Hepatocyte (in vitro differentiated cells): ENCODE data around the gene IKZF3. TPM values are rescaled to one million over a fixed set of nuclear protein-coding genes. Genes with fewer than 3 reads are reported as not detected.
"Not testable (repeated sequence)": the region's sequence is repeated elsewhere in the genome, so short reads cannot be mapped to it uniquely, and the experiment has no call there.

Experiments
- DNase-seq: peaks from one replicate; pipeline ENCODE4 v3.0.0-alpha.2; 2016; ENCODE audit warnings: low spot score
- H2AFZ ChIP-seq: fragments of 200-600 bp; sonication (generic); 2 replicates; pipeline ENCODE4 v1.6.0; 2016; ENCODE audit warnings: antibody characterized with exemption, mild to moderate bottlenecking
- H3K27ac ChIP-seq: fragments of 200-600 bp; sonication (generic); 2 replicates; pipeline ENCODE4 v1.5.1; 2016; ENCODE audit warnings: mild to moderate bottlenecking
- H3K27me3 ChIP-seq: fragments of 200-600 bp; sonication (generic); 2 replicates; pipeline ENCODE4 v1.6.1; 2016
- H3K36me3 ChIP-seq: fragments of 200-600 bp; sonication (generic); replicated peaks from 2 replicates; pipeline ENCODE4 v1.5.1; 2016; ENCODE audit warnings: low read depth; ENCODE audit not compliant: insufficient read depth
- H3K4me1 ChIP-seq: fragments of 200-600 bp; sonication (generic); 2 replicates; pipeline ENCODE4 v1.5.1; 2016; ENCODE audit warnings: mild to moderate bottlenecking, moderate library complexity; ENCODE audit not compliant: insufficient read depth
- H3K4me2 ChIP-seq: fragments of 200-600 bp; sonication (generic); 2 replicates; pipeline ENCODE4 v1.6.0; 2016
- H3K4me3 ChIP-seq: fragments of 200-600 bp; sonication (generic); 2 replicates; pipeline ENCODE4 v1.5.1; 2016; ENCODE audit warnings: mild to moderate bottlenecking
- H3K79me2 ChIP-seq: fragments of 200-600 bp; sonication (generic); 2 replicates; pipeline ENCODE4 v1.6.0; 2017; ENCODE audit warnings: mild to moderate bottlenecking
- H3K9me2 ChIP-seq: fragments of 200-600 bp; sonication (generic); replicated peaks from 2 replicates; pipeline ENCODE4 v1.6.0; 2017; ENCODE audit warnings: mild to moderate bottlenecking; ENCODE audit not compliant: insufficient read depth
- H3K9me3 ChIP-seq: fragments of 200-600 bp; sonication (generic); 2 replicates; pipeline ENCODE4 v1.5.1; 2016; ENCODE audit warnings: low read depth, mild to moderate bottlenecking
- H4K20me1 ChIP-seq: fragments of 200-600 bp; sonication (generic); 2 replicates; pipeline ENCODE4 v1.6.0; 2016; ENCODE audit warnings: mild to moderate bottlenecking; ENCODE audit not compliant: insufficient read depth, poor library complexity, severe bottlenecking
- CTCF ChIP-seq: fragments of 200-600 bp; sonication (generic); IDR thresholded peaks from 2 replicates; pipeline ENCODE4 v1.5.1; 2016; ENCODE audit warnings: antibody characterized with exemption, mild to moderate bottlenecking; ENCODE audit not compliant: poor library complexity
- EZH2 ChIP-seq: fragments of 200-600 bp; sonication (generic); IDR thresholded peaks from 2 replicates; pipeline ENCODE4 v1.6.1; 2016; ENCODE audit warnings: antibody characterized with exemption, mild to moderate bottlenecking, borderline replicate concordance
- EZH2phosphoT487 ChIP-seq: fragments of 200-600 bp; sonication (generic); IDR thresholded peaks from one replicate; pipeline ENCODE4 v1.6.1; 2018; ENCODE audit warnings: antibody characterized with exemption, mild to moderate bottlenecking, low read depth, moderate library complexity; ENCODE audit not compliant: unreplicated experiment, severe bottlenecking
- WGBS: methylation state at CpG from one replicate; pipeline ENCODE4 v1.1.6; 2016; ENCODE audit warnings: low lambda C conversion rate; ENCODE audit errors: missing lambda C conversion rate; 5-methylcytosine and 5-hydroxymethylcytosine counted together
- polyA plus RNA-seq: library from polyadenylated mRNA; unstranded; fragments of >200 nt; fragmentation: Nextera tagmentation; extraction: Ambion mirVana; gene quantifications from 2 replicates; pipeline ENCODE4 v1.2.1, GENCODE V29; 2016
- total RNA-seq: library from RNA; depleted of rRNA; stranded (reverse); fragments of >200 nt; gene quantifications from 2 replicates; pipeline ENCODE4 v1.2.3, GENCODE V29; 2014

Gene IKZF3
- total and polyA plus RNA-seq, 2 experiments from 2014 or later: under 0.01 TPM; not detected in 1

- Histone ChIP-seq H3K27ac (no peak overlapping the region), H3K27me3 (no peaks in the 10 kb centered on the region), H3K4me3 (no peak overlapping the region), H3K36me3 (no peaks in the 10 kb centered on the region), H4K20me1 (no peaks in the 10 kb centered on the region), H3K4me2 (no peak overlapping the region), H3K9me2 (no peaks in the 10 kb centered on the region), H3K4me1 (peaks cover 9% of the 10 kb centered on the region), H2AFZ (no peak overlapping the region), H3K9me3 (no peaks in the 10 kb centered on the region), H3K79me2 (peaks cover 6% of the 10 kb centered on the region)
- 92% methylated on average over 9 of the region's 9 CpGs for WGBS
- no peak for DNase-seq
- TF ChIP-seq CTCF (no peak), EZH2 (no peak), EZH2phosphoT487 (no peak)
Measured at GRCh38 chr17:39726617-39727016, 137.5 kb downstream of the IKZF3 start.

GRCh38 chr17:39725923-39726322 is 138.2 kb downstream of the IKZF3 start:
- H3K4me1 ChIP-seq, H2AFZ ChIP-seq, H3K27me3 ChIP-seq, H3K4me2 ChIP-seq, H3K9me2 ChIP-seq, H3K27ac ChIP-seq, DNase-seq, H3K4me3 ChIP-seq, H3K79me2 ChIP-seq, H4K20me1 ChIP-seq, H3K36me3 ChIP-seq, H3K9me3 ChIP-seq: not testable (repeated sequence)
- WGBS: 87% methylated on average over 1 of the region's 1 CpG

GRCh38 chr17:39724731-39725130 is 139.4 kb downstream of the IKZF3 start:
- H3K9me3 ChIP-seq: no peaks in the 10 kb centered on the region
- no peaks in the 10 kb centered on the region for H4K20me1 ChIP-seq
- peaks cover 4% of the 10 kb centered on the region for H3K4me1 ChIP-seq
- H2AFZ ChIP-seq: no peak overlapping the region
- no peaks in the 10 kb centered on the region for H3K36me3 ChIP-seq
- no peak overlapping the region for H3K4me2 ChIP-seq
- no peak overlapping the region for H3K27ac ChIP-seq
- peaks cover 3% of the 10 kb centered on the region for H3K79me2 ChIP-seq
- DNase-seq: no peak
- no peaks in the 10 kb centered on the region for H3K9me2 ChIP-seq
- TF ChIP-seq EZH2phosphoT487: no peak
- no peak for TF ChIP-seq CTCF
- no peak for TF ChIP-seq EZH2
- 98% methylated on average over 13 of the region's 13 CpGs for WGBS
- H3K4me3 ChIP-seq: no peak overlapping the region
- no peaks in the 10 kb centered on the region for H3K27me3 ChIP-seq

- Histone ChIP-seq H3K36me3 (no peaks in the 10 kb centered on the region), H2AFZ (no peak overlapping the region), H3K27ac (no peak overlapping the region), H3K79me2 (no peaks in the 10 kb centered on the region), H3K4me3 (no peak overlapping the region), H4K20me1 (no peaks in the 10 kb centered on the region), H3K27me3 (no peaks in the 10 kb centered on the region), H3K9me3 (no peaks in the 10 kb centered on the region), H3K4me1 (no peaks in the 10 kb centered on the region), H3K9me2 (no peaks in the 10 kb centered on the region), H3K4me2 (no peak overlapping the region)
- TF ChIP-seq CTCF: no peak
- no peak for TF ChIP-seq EZH2
- TF ChIP-seq EZH2phosphoT487: no peak
- no peak for DNase-seq
- WGBS: 92% methylated on average over 33 of the region's 34 CpGs
Measured at GRCh38 chr17:39722965-39723848, 140.9 kb downstream of the IKZF3 start.
